ENCODE results near the gene POU2F3.

DNA sequence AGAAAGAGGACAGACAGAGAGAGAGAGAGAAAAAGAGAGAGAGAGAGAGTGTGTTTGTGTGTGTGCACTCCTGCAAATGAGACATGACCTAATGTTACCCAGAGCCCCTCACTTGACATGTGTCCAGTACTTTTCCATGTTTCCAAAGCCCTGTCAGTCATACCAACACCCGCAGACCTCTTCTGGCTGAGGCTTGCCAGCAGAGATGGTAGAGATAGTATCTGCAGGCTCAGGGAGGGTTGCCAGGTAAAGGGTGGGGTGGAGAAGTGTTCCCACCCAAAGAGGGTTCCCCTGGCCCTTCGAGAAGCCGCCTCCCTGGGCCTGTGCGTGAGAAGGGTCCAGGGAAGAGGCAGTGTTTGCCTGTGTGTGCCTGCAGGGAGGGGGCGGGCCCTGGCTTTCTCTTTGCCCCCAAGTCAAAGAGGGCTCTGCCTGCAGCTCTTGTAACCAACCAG is 40.7 kb downstream of the POU2F3 start:
- TF ChIP-seq, protein P1, sequence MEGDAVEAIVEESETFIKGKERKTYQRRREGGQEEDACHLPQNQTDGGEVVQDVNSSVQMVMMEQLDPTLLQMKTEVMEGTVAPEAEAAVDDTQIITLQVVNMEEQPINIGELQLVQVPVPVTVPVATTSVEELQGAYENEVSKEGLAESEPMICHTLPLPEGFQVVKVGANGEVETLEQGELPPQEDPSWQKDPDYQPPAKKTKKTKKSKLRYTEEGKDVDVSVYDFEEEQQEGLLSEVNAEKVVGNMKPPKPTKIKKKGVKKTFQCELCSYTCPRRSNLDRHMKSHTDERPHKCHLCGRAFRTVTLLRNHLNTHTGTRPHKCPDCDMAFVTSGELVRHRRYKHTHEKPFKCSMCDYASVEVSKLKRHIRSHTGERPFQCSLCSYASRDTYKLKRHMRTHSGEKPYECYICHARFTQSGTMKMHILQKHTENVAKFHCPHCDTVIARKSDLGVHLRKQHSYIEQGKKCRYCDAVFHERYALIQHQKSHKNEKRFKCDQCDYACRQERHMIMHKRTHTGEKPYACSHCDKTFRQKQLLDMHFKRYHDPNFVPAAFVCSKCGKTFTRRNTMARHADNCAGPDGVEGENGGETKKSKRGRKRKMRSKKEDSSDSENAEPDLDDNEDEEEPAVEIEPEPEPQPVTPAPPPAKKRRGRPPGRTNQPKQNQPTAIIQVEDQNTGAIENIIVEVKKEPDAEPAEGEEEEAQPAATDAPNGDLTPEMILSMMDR (IDR thresholded peaks at IDR 0.05) = no peak
- no peak for TF ChIP-seq POLR2AphosphoS5 (IDR thresholded peaks at IDR 0.05)
- TF ChIP-seq POLR2A (IDR thresholded peaks at IDR 0.05) = no peak
